Posterior cingulate gyrus (tissue), 11 donors: ENCODE data around the gene PCYT1B.
A peak's percentile ranks its signal among the peaks of the same experiment; 100 is the strongest.
"Not testable (repeated sequence)": the region's sequence is repeated elsewhere in the genome, so short reads cannot be mapped to it uniquely, and the experiment has no call there.

Experiments
- DNase-seq, 10 donors: peaks; one replicate each; pipeline versions ENCODE4 v3.0.0 to v3.0.0-alpha.2; 2020 to 2021; ENCODE audit warnings: mixed read lengths in 3 of 10
- intact Hi-C: fragments of 100-400 bp; cut with DNase I; formaldehyde crosslinking; loops from one replicate; pipeline ENCODE4 v1.15.1; 2023

The PCYT1B gene

DNA sequence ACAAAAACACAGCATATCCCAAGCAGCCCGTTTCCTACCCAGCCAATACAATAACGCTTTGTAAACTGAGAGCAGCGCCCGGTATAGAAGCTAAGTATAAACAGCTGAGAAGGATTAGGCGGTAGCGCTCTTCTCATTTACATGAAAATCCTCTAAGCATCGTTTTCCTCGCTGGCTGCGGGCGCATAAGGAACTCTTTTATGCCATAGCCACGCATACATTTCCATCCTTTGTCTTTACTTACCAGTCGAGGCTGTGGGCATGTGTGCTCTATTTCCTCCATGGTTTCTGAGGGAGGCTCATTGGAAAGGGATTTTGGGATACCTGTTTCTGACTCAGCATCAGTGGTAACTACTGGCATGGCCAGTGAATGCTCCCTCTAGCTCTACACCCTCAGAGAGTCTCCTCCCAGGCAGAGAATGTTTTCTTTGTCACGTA lies 383 bp downstream of the PCYT1B start:
- DNase-seq: peak in 3 of 10 donors; percentile 3 to 58 (median 24)
- intact Hi-C loops: no loop called here

DNA sequence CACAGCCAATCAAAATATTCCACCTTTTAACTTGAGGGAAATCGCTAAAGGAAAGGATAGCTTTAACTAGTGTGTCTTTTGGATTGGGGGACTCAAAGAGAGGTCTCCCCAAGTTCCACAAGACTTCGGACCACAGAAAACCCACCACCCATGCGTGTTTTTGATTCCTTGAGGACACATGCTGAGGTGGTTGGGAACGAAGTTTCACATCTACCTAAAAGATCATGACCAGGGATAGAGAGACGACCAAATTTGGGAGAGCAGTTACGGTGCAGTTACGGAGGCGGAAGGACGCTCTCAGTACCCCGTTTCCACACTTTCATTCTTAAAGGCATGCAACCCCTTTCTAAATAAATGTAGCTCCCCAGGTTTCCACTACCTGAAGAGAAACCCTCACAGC lies 1.1 kb downstream of the PCYT1B start:
- intact Hi-C loops: no loop called here
- no peak for DNase-seq

DNA sequence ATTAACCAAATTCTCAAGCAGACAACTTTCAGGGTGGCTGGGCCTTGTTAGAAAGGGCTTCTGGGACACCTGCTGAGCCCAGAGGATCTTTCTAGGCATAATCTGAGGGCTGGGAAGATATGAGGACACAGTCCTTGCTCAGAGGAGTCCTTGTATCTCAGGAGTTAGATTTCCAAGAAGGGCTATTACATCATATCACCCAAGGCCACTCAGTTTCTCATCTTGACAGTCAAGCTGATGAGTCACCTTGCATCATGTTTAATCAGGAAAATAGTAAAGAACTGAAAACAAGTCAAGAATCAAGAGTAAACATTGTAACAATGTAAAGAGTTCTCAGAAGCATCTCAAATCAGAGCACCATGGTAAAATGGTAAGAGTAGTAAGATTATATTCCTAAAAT lies 4.0 kb downstream of the PCYT1B start:
- DNase-seq: no peak
- intact Hi-C loops: no loop called here

DNA sequence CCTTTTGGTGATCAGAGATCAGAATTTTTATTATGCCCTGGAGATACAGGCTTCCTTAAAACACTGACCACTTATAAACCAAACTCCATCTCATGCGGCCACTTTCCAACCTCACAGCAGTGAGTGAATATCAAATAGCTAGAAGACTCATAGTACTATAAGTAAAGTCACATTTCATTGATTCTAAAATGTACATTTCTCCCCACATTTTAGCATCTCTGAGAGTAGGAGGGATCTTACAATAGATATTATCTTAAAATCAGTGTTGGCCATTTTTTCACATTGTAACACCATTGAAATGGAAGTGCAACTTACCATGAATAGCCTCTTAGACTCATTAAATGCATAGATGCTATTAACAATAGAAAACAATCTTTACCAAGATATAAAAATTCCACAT lies 17.4 kb downstream of the PCYT1B start:
- intact Hi-C loops: no loop called here
- DNase-seq: no peak

DNA sequence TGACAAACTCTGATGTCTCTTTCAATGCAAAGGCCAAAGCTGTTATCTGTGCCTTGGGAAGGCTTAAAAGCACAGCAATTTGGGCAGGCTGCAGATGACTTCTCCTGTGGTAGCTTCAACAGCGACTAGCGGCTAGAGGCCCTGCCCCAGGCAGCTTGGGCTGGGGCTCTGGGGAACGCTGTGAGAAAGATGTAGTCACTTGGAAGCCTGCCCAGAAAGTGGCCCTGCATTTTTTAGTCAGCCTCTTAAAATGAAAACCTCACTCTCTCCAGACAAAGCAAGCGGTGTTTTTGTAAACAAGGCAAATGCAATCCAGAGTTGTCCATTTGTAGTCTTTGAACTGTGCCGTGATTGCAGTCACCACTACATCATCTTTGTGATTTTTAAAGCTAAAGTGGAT lies 27.5 kb downstream of the PCYT1B start:
- DNase-seq: peak in 6 of 10 donors; percentile 3 to 85 (median 18)

DNA sequence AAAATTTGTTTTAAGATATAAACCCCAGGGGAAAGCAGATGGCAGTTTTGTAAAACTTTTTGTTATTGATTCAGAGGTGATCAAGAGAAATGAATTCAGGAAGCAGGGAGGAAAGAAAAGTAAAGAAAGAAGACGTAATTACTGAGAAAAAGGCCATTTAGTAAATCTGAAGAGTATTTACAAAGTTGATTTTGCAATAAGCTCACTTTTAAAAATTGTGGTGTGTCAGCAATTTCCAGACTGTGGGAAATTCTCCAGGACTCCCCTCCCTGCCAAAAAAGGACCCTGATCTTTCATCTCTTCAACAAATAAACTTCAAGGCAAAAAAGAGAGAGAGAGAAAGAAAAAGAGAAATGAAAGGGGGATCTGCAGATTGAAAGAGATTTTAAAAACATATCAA lies 36.6 kb downstream of the PCYT1B start:
- intact Hi-C loops: no loop called here
- DNase-seq: no peak

More for the DNA sequence above, 27.5 kb downstream of the PCYT1B start:
- intact Hi-C loops: no loop called here

DNA sequence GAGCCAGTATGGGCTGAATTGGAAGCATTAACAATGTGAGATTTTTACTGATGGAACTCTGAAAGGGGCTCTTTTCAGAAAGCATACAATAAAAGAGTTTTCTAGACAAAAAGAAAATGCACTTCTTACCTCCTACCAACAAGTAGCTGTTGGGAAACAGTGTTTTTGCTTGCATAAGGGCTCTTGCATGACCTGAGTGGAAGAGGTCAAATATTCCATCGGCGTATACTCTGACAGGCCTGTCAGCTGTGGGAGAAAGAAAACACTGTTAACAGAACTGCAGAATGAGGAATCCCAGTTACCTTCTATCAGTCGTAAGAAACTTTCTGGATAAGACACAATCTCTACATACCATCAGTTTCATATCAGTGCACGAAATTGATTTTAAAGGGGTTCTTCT lies 39.5 kb downstream of the PCYT1B start:
- DNase-seq: no peak
- intact Hi-C loops: no loop called here

DNA sequence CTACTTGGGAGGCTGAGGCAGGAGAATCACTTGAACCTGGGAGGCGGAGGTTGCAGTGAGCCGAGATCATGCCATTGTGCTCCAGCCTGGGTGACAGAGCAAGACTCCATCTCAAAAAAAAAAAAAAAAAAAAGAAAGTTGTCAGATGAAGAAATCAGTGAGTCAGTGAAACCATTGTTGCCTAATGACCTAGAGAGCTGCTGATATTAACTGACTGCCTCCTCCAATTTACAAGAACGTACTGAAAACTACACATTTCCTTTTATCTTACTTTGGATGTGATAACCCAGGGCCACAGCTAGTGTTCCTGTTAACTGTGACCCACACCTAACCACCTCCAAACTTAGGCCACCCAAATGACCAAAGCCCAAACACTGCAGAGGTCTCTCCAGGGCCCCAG lies 41.2 kb downstream of the PCYT1B start:
- intact Hi-C loops, DNase-seq: not testable (repeated sequence)

DNA sequence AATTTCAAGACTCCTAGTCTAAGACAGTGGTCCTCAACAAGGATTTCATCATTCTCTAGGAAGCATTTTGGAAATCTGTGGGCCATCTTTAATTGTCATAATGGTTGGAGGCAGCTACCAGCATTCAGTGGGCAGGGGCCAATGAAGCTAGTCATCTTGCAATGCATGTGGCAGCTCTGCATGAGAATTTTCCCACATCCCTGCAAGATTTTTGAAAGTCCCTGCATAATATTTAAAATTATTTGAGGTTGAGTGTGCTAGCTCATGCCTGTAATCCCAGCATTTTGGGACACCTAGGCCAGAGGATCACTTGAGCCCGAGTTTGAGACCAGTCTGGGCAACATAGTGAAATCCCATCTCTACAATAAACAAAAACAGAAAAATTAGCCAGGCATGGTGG lies 44.0 kb downstream of the PCYT1B start:
- intact Hi-C loops: no loop called here
- DNase-seq: no peak

DNA sequence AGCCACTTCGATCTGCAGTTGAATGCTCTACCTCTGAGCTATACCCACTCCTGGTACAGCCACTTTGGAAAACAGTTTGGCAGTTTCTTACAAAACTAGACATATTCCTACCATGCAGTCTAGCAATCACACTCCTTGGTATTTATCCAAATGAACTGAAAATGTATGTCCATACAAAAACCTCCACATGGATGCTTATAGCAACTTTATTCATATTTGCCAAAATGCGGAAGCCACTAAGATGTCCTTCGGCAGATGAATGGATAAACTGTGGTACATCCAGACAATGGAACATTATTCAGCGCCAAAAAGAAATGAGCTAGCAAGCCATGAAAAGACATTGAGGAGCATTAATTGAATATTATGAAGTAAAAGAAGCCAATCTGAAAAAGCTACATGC lies 45.3 kb downstream of the PCYT1B start:
- no peak for DNase-seq
- intact Hi-C loops: no loop called here

DNA sequence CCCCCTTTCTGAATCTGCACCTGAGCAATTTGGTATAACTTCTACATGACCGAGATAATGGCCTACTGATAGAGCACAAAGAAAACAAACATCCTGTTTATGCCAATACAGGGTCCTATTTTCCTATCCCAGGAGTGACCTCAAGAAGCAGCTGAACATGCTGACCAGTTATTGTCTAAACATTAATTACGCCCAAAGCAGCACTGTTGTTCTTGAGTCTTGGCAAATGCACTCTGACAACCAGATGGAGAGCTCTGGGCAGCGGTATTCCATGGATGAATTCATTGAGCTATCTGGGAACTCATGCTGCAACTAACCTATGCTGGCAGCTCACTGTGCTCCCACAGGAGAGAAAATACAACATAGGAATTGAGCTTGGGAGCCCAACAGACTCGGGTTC lies 52.6 kb downstream of the PCYT1B start:
- intact Hi-C loops: no loop called here
- DNase-seq: peak in 1 of 10 donors; percentile 8

DNA sequence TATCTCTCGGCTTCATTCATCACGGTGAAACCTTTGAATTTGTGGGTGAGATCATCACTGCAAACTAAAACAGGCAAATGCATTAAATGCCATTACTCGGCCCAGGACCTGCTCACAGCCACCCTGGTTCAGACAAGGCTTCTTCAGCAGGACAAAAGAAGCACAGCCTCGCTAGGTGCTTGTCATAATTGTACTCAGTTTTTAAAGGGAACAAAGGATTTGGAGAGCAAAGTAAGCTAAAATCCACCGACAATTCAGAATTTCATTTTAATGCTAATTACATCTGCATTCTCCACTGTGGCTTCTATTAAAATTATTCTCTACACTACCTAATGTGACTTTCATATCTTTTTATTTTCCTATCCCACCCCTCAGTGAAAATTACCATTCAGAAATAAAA lies 57.0 kb downstream of the PCYT1B start:
- intact Hi-C loops: no loop called here
- DNase-seq: no peak

DNA sequence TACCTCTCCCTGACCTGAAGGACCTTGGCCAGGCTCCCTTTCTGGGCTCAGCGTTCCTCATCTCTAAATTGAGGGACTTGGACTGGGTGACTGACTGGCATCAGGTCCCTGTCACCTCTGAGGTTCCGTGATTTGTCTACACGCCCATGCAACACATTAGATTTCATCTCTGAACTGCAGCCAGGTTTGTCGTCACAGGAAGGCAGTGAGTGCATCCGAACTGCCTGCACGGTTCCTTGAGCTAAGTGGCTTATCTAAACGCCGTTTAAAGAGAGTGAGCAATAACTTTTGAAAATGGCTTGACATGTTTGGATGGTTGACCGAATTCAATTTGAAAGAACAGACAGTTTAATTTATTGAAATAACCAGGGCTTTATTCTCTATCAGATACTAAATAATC lies 70.1 kb downstream of the PCYT1B start:
- intact Hi-C loops: no loop called here
- no peak for DNase-seq

DNA sequence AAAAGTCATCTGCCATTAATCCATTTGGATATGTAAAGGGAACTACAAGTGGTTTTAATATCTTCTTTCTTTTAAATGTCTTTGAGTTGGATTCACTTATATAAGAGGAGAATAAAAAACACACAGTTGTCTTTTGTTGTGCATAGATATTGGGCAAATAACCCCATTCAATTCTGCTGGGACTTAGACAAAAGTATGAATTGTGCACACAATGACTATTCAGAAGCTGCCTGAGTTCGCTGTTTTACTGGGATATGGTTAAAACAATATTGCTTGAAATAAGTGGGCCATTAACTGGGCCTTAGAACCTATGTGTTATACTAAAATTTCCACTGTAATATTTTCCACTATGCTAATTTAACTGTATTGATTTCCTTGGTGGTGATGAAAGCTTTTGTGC lies 71.7 kb downstream of the PCYT1B start:
- intact Hi-C loops: no loop called here
- DNase-seq: no peak

DNA sequence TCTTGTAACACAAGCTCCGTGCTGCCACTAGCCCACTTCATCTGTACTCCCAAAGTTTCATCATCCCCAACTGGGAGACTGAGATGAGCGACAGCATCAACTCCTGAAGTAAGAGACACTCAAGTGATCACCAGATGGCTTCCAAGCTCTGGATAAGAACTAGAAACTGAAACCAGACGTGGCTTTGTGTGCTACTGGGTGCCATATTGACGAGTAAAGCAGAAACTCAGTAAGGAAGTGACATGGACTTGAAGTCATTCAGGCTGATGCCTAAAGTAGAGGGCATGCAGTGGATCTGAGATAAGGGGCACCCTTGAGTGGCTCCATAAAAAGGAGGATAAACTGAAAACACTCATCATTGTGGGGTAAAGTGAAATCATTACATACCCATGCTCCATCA lies 72.4 kb downstream of the PCYT1B start:
- no peak for DNase-seq
- intact Hi-C loops: no loop called here

DNA sequence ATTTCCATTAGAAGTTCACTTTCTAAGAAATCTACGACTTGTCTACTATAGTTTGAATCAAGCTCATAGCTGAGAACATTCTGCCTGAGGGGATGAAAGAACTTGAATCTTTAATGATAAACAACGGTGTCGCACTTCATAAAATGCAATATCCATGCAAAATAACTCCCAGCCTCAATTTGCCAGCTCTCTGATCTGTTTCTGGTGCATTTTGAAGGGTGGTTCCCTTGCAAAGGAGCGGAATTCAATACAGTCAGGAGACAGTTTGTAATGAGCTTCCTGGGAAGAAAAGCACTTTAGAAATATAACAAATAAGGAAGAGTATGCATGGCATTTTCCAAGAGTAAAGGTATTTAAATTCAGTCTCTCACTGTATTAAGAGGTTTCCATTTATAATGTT lies 80.0 kb downstream of the PCYT1B start:
- intact Hi-C loops: no loop called here
- DNase-seq: no peak

DNA sequence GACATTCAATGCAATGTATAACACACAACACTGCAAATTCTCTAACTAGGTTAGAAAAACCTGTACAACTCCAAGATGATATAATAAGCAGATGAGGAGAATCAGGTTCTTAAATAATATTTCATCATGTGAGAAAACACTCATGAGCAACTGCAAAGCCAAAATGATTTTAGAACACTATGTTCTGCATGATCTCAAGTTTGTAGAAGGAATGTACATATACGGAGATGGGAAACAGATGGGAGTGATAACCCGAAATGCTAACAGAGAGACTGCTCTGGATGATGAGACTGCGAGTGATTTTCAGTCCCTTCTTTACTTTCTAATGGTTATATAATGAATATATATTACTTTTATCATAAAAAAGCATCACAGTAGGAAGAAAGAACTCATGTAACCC lies 80.9 kb downstream of the PCYT1B start:
- no peak for DNase-seq
- intact Hi-C loops: no loop called here

DNA sequence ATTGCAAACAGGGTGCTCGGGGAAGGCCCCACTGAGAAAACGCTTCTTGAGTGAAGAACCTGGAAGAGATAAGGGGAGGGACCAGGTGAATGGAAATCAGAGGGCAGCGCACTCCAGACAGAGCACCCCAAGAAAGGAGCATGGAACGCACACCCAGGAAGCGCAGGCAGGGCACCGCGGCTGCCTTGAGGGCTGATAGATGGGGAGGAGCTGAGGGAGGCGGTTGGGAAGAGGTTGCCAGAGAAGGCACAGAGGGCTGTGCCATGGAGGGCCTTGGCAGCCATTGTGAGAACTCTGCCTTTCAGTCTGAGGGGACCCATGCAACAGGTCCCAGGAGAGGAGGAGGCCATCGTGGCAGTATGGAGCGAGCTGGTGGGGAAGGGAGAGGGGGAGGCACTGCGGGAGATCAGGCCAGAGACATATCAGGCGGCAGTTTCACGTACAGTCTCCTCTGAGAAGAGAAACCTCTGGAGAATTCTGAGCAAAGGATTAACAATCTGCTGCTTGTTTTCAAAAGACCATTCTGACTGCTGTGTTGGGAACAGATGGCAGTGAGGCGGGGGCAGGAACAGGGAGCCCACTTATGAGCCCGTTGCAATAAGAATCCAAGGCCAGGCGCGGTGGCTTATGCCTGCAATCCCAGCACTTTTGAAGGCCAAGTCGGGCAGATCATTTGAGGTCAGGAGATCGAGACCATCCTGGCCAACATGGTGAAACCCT lies 83.7 kb downstream of the PCYT1B start:
- intact Hi-C loops: no loop called here
- DNase-seq: peak in 3 of 10 donors; percentile 6 to 86 (median 14)

DNA sequence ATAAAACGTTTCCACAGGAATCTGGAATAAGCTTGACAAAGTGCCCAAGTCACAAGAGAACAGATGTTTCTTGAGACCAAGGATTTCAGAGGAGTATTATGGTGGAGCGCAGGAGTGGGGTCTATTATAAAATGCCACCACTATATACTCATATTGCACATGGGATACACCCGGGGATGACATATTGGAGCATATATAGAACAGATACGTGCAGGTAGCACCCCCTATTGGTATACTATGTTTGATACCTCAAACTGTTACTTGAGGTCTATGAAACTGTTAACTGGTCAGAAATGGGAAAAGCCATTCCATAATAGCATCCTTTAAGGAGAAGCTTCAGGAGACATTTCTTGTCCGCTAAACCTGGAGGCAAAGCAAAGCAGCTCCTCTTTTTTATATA lies 86.0 kb downstream of the PCYT1B start:
- no peak for DNase-seq
- intact Hi-C loops: no loop called here

DNA sequence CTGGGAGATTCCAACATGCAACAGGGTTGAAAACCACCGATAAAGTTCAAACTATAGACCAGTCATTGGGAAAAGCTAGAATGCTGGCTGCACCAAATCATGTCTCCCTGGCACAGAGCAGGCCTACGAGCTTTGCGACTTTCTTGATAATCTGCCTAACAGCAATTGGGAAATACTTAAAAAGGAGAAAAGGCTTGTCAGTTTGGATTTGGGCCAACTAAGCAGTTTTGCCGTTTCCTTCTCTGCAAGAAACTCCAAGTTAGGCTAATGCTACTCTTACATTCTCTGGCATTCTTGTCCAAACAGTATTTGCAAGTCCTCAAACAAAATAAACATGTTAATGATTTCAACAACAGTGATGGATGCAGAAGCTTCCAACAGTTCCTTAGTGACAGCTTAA lies 94.1 kb downstream of the PCYT1B start:
- DNase-seq: no peak
- intact Hi-C loops: no loop called here

DNA sequence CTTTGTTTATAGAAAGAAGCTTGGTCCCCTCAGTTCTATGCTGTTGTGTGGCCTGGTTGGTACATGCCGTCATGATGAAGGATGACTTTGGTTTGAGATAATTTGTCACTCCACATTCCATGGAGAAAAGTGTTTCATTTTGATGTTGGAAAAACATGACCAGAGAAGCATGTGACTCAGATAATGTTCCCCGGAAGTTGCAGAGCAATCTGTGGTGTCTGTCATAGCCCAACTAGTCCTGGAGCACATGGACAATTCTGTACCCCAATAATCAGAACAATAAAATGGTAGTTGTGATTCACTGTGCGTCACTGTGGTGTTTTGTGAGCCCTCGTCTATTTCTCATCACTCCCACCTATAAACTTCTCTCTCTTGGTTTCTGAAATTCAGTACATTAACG lies 97.0 kb downstream of the PCYT1B start:
- intact Hi-C loops: no loop called here

DNA sequence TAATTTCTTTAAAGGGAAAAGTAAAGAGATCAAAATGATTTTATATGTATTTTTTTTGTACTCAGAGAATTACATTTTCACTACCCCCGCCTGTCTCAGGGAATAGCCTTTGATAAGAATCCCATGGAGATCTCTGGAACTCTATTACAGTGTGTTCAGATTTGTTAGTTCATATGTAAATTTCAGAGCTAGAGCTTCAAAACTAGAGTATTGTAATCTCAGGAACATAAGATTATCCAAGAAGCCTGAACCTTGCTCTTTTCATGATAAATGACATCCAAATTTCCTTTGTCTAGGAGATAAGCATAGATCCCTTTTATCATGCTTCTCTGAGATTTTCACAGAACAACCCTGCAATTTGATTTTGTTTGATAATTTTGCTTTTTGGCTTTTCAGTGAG lies 99.2 kb downstream of the PCYT1B start:
- intact Hi-C loops: no loop called here
- no peak for DNase-seq

More for the DNA sequence above, 97.0 kb downstream of the PCYT1B start:
- DNase-seq: no peak

DNA sequence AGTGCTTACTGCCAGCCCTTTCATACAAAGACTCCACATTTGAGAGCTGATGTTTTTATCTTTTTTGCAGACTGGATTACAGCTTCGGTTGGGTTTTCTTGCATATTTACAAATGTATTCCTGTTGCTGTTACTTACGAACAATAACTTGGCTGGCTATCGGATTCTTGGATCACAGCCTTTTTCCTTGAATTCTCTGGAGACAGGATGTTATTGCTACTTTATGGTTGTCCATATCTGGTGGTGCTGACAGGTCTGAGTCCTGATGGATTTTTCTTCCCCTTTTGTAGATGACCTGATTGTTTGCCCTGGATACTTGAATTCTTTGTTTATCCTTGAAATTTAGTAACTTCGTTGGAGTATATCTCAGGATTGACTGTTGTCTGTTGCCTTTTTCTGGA lies 104.4 kb downstream of the PCYT1B start:
- intact Hi-C loops: no loop called here
- DNase-seq: no peak
